GM21390 (cell line): Measurements from ENCODE around the gene NOS1.

Experiments used
- ATAC-seq: cut with Tn5 transposase; IDR thresholded peaks from one replicate; pipeline ENCODE4 v1.9.1; 2021; ENCODE audit not compliant: unreplicated experiment

Gene NOS1

DNA sequence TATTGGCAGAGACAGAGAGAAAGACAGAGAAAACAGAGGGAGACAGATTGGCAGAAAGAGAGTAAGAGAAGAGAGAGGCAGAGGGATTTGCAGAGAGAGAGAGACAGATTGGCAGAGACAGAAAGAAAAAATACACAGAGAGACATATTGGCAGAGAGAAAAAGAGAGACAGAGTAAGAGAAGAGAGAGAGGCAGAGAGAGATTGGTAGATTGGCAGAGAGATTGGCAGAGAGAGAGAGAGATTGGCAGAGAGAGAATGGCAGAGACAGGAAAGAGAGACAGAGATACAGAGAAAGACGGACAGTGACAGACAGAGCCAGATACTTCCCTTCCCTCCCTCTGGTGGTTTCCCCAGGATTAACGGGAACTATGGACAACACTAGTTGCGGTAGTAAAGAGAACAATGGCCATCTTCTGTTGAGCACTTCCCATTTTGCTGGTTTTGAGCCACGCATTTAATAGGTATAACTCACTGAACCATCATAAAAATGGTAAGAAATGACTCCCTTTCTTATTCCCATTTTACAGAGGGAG, 2.6 kb upstream of the NOS1 start:
- ATAC-seq, result no peak

DNA sequence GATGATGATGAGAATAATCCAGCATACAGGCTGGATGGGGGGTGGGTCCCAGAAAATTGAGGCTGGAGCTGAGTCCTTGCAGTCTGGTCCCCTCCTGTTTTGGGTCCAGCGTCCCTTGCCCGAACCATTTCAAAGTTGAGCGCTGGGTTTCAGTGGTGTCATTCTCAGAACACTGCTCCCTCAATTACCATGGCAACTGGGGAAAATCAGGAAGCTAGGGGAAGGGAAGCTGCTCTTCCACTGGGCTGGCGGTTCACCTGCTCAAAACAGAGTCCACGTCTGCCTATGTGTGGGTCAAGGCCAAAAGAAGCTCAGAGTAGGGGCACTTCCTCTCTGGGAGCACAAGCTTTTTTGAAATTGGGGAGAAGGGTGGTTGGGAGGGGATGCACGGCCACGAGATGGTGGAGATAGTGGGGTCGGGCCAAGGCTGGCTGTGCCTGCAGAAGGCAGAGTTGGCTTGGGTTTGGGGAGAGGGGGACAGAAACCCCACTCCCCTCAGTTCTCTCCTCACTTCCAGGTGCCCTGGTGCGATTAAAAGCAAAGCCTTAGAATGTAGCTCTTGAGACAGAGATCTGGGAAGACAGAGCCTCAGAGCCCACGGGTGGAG, 1.7 kb upstream of the NOS1 start:
- no peak for ATAC-seq

DNA sequence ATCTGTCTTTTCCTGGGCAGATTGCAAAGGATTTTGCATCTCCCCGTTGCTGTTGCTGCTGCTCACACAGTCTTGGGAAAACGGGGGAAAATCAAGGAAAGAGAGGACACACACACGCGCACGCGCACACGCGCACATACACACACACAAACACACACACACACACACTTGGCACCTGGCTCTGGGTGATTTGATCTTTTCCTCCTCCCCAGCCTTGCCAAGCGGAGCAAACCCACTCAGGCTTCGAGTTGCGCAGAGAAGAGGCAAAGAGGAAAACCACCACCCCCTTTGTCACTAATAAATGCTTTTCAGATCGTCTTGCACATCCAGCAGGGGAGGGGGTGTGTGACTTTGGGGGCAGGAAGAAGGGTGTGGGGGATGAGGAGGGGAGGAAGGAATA, 965 bp upstream of the NOS1 start:
- no peak for ATAC-seq

DNA sequence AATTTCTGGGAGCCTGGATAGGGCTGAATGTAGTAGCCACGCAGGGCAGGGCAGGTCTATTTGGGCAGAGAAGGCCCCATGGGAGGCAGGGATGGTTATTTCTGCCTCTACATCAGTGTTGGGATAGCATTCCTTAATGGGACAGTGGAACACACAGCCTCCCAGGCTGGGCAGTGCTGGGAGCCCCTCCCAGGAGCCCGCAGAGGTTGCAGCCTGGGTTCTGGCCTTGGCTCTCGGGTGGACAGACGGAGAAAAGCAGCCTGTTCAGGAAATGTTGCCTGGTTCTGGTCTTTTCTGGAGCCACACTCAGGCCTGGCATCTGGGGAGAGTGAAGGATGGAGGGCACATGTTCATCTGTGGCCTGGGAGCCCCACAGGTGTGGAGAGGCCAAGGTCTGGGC, 479 bp upstream of the NOS1 start:
- no peak for ATAC-seq

DNA sequence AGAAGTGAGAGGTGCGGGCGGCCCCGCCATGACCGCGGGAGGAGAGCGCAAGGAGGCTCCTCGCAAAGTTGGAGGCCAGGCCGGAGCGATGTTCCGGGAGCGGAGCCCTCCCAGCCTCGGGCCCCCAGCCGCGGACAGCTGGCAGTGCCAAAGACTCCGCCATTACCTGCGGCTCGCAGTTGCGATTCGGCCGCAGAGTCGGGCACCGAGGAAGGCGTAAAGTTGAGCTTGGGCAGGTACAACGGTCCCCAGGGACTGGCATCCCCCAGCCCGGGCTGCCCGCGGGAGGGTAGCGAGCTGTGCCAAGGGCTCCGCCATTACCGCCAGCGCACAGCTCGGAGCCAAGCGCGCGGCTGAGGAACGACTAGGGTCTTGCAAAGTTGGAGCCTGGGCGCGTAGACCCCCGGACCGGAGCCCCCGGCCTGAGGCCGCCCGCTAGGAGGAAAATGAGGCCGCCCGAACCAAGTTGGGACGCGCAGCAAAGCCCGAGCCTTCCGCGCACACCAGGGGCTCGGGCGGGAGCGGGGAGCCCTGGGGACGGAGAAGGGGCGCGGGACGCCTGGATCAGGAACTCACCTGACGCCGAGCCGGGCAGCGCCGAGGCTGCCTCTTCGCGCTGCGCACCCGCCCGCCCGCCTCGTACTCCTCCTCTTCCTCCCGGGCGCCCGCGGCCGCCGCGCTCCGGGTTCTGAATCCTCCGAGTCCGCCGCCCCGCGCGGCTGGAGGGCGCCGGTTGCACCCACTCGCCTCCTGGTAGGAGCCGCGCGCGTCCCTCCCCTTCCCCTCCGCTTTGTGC, 677 bp downstream of the NOS1 start:
- ATAC-seq, result no peak

DNA sequence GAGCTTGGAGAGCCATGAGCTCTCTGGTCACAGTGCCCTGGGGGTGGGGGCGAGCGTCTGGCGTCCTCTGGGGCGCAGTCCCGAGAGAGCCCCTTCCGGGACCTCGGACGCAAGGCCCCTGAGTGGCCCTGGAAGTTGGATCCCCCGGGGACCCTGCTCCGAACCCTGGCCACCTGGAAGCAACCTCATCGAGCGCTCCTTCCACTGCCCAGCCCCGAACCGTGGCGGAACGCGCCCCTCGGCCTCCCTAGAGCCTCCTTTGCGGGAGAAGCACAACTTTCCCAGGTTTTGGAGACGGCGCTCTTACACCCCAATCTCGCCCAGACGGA, 1.2 kb downstream of the NOS1 start:
- no peak for ATAC-seq

DNA sequence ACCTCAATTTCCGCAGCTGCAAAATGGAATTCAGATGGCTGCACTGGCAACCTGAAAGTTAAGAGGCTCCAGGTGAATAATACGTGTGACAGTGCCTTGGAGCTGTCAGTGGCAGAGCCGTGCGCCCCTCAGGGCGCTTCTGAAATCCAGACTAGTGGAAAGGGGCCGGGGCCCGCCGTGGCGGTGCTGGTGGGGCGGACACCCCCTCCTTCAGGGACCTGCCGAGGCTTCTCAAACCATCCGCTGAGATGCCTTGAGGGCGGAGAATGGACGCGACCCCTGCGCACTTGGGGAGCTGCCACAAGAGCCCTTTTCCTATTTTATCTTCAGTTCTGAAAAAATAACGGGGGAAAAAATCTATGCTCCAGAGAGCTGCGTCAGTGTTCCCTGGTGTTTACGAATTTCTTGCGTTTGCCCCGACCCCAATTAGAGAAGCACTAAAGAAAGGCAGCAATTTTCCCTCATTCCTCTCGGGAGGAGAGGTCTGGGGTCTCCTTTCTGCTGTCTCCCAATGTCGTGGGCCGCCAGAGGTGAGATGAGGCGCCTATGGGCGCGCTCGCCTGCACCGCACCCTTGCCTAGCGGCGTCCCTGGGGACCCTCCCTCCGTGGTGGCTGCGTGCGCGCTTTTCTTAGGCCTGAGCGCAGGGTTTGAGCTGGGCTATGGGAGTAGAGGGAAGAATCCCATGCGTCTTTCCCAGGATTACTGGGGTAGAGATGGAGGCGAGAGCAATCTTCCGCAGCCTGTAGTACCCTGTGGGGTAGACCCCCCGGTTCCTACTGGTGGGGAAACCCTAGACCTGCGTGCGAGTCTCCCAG, 2.2 kb downstream of the NOS1 start:
- no peak for ATAC-seq

DNA sequence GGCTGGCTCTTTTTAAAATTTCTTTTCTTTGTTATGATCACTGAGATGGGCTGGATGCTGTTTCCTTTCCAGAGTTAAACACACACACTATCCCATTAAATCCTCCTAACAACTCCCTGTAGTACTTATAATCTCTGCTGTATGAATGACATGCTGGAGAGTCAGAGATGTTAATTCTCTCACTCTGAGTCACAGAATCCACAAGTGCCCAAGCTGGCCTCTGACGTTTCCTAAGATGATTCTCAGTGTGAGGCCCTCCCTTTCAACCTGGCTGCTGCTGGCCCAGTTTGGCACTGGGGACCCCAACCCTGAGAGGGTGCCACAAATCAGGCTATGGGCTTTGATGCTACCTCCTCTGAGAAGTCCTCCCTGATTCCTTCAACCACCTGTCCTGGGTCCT, 5.4 kb downstream of the NOS1 start:
- no peak for ATAC-seq

DNA sequence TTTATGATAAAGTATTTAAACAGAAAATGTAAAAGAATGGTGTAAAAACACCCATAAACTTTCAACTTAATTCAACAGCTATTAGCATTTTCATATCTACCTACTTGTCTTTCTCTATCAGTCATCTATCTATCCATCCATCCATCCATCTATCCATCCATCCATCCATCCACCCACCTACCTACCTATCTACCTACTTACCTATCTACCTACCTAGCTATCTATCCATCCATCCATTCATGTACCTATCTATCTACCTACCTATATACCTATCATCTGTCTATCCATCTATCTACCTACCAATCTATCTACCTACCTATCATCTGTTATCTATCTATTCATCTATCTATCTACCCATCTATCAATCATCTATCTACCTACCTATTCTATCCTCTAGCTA, 8.5 kb downstream of the NOS1 start:
- ATAC-seq, result no peak

DNA sequence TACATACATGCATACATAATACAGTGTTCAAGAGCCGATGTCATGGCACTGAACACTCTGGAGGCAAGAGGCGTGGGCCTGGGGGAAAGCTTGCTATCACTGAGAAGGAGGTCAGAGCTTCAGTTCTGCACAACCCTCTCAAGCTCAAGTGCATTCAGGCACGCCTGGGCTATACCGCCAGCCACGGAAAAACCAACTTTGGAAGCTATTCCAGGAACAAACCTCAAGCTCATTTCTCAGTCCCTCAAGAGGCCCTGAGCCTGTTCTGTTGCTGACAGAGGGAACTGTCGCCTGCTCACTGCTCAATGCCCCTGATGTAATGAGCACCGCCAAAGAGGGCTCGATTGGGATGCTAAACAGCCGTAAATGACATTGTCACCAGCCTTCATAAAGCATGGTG, 9.2 kb downstream of the NOS1 start:
- no peak for ATAC-seq

DNA sequence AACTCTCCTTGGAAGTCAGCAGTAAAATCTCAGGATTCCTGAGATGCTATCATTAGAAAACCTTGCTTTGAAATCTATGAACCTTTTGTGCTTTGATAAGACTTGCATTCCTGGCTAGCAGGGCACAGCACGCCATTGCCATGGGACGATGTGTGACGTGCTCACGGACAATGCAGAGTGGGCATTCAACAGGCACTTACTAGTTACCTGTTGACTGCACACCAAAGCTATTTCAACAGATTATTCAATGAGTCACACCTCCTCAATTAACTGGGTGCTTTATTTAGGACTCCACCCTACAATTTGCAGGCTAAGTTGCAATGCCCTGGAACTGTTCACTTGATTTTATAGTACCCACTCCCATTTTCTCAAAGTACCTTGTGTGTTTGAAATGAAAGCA, 11.3 kb downstream of the NOS1 start:
- ATAC-seq, result no peak

DNA sequence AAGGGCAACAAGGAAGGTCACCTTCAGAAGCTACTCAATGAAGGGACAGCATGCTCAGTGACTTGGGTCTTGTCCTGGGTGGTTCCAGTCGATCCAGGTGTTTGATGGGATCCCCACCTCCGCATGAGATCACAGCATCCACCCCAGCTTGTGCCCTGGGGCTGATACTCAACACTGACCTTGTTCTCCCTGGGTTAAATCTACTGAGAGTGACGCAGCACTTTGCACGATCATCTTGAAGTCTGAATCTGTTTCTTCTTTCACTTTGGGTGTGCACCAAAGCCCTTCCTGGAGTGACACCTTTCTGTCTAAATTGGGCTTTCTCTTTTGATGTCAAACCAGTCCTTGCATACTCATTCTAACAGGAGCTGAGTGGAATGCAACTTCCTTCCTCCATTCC, 13.8 kb downstream of the NOS1 start:
- no peak for ATAC-seq

DNA sequence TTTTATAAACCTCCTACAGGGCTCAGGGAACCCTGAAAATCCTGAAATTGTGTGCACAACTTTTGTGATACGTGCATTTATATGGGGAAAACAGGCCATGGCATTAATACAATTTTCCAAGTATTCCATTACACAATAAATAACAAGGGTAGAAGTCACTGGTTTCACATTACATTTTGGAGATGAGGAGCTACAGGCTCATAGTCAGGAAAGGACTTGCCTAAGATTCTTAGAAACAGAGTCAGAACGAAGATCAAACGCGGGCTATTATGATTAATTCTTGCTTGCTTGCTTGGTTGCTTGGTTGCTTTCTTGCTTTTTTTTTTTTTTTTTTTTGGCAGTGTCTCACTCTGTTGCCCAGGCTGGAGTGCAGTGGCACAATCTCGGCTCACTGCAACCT, 16.7 kb downstream of the NOS1 start:
- no peak for ATAC-seq

DNA sequence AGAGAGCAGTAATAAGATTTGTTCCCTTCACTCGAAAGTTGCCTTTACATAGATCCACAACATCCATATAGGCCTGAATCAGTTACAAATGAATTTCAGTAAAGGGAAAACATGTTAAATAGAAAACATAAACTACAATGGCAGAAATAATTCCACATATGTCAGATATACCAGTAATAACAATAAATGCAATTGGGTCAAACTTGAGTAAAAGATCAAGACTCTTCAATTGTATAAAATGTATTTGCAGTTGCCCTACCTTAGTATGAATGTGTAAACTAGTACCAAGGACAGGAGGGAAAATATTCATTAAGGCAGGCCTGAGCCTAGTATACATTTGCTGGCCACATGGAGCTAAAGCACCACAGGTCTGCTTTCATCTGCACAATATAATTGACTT, 17.6 kb downstream of the NOS1 start:
- ATAC-seq, result no peak

DNA sequence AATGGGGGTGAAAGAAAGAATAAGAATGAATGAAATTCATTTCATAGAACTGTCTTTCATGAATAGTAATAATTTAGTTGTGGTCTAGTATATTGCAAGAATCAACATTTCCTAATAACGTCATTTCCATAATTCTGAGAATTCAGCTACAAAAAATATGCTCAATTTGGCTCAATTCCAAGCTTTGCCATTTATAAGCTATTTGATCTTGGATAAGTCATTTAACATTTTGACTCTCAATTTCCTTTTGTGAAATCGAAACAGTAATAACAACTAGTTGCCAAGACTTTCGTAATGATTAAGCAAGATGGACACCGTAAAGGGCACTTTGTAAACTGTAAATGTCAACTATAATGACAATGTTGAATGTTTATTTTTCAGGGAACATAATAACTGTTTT, 18.1 kb downstream of the NOS1 start:
- ATAC-seq, result no peak

DNA sequence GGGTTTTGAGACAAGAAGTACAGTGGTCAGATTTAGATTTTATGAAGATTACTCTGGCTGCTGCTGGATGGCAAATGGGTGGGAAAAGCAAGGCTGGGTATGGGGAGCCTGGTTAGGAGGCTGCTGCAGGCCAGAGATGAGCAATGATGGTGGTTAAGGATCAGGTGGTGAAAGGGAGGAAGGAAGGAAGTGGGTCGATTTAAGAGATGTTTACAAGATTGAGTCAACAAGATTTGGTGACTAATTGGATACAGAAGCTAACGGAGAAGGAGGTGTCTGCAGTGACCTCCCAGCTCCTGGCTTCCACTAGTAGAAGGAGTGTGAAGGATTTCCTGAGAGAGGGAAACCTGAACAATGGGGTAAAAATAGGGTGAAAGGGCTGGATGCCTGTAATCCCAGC, 18.7 kb downstream of the NOS1 start:
- ATAC-seq, result no peak

DNA sequence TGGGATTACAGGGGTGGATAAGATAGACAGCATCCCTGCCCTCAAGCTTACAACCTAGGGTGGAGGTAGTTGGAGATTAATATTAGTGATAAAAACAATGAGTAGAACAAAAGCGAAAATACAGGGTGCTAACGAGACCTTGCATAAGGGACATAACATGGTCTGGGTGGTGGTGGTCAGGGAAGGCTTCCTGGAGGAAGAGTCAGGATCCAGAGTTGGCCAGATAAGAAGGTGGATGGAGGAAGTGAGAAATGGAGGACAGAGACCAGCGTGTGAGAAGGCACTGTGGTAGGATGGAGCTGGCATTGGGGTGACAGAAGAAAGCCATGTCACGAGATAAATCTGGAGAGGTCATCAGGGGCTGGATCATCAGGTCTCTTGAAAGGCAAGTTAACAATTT, 19.2 kb downstream of the NOS1 start:
- no peak for ATAC-seq

DNA sequence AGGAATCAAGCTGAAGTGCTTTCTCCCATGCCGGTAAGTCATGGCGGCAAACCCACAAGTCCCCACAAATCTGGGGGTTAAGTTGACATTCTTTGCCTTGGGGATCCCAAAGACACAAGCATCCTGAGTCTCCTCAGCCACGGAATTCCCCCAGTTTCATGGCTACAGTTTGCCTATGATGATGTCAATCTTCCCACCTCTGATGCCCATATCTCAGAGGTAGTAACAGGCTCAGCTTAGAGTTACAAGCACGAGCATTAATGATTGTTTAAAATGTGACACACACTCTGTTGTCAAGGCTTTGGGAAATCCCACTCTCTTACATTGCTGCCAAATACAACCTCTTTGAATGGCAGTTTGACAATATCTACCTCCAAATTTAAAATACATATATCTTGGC, 22.3 kb downstream of the NOS1 start:
- ATAC-seq, result no peak

DNA sequence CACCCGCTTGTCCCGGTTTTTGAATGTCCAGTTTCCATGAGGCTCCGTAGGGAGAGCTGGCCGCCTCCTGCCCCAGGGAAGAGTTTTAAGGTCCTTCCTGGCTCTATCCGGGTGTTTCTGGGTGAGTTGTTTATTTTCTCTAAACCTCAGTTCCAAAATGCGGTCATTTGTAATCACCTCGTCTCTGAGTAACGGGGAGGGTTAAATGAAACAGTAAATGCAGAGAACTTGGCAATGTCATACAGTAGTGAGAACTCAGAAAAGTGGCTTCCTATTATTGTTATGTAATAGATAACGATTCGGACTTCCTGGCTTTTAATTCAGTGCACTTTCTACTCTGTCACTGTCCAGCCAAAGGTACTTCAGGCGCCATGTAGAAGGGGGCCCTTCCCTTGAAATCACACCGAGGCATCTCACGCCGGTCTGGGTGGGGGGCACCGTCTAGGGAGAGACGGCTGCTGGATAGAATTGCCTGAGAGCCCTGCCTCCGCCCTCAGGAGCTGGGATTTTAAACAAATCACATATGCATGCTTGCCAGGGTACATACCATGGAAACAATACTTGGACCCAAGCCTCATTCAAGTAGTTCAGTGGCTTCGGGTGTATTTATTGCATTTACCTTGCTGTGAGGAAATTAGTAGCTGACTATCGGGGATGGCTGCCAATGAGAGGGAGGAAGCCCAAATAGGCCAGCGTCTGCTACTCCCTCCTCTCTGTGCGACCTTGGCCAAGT, 26.4 kb downstream of the NOS1 start:
- ATAC-seq, result no peak

DNA sequence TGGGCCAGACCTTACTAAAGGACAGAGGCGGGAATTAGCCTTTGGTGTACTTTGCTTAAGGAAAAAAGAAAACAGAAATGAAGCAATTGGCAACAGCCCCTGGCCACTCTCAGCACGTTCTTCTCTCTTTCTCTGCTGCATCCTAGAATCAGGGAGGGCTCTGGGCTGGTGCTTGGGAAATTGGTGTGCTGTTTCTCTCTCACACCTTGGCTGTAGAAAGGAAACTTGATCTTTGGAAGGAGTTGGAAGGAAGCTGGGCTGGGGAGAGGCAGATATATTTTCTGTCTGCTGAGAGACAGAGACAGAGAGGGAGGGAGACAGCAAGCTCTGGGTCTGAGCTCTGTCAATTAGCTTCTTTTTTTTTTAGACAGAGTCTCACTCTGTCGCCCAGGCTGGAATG, 27.4 kb downstream of the NOS1 start:
- ATAC-seq, result no peak

DNA sequence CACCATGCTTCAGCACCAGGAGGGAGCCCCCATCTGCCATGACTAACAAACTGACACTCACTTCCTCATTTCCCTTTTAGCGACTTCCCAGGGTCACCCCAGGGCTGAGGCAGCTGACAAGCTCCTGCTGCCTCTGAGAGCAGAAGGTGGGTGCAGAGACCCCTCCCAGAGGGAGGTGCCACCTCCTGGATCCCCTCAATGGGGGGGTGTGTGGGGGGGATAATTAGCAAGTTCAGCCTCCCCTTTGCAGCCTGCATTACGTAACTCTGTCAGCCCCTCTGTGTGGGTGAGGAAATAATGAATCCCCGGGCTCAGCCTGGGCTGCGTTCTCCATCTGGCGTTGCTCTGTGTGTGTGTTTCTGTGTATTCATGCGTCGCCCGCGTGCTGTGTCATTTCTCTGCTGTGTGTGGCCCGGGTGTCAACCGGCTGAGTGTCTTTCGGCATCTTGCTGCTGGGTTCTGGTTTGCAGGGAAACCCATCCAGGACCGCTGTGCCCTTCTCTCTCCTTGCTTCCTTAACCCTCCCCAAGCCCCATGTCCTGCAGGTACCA, 28.0 kb downstream of the NOS1 start:
- ATAC-seq, result no peak
